AG10803 (cell line): ENCODE data around the gene PALD1.

Source experiments
- DNase-seq: peaks from one replicate; pipeline ENCODE4 v3.0.0; 2010; ENCODE audit warnings: low read depth
- H3K4me3 ChIP-seq: 2 replicates; pipeline ENCODE4 v1.5.1; 2011; ENCODE audit warnings: mild to moderate bottlenecking, low read length, control low read depth
- CTCF ChIP-seq: conservative IDR thresholded peaks from 2 replicates; pipeline ENCODE4 v1.5.1; 2011; ENCODE audit warnings: mild to moderate bottlenecking, low read length, control low read depth, inconsistent platforms

The PALD1 gene

GRCh38 chr10:70562036-70562755 is 83.6 kb downstream of the PALD1 start:
- peak; percentile 51 for DNase-seq
- no peak for TF ChIP-seq CTCF
- no peak overlapping the region for H3K4me3 ChIP-seq

GRCh38 chr10:70563230-70563629 is 84.7 kb downstream of the PALD1 start:
- no peak for TF ChIP-seq CTCF
- DNase-seq, result no peak
- H3K4me3 ChIP-seq, result no peak overlapping the region

GRCh38 chr10:70564113-70564725 is 85.7 kb downstream of the PALD1 start:
- no peak for TF ChIP-seq CTCF
- no peak for DNase-seq
- no peak overlapping the region for H3K4me3 ChIP-seq

GRCh38 chr10:70564901-70565351 is 86.4 kb downstream of the PALD1 start:
- no peak for TF ChIP-seq CTCF
- DNase-seq, result no peak
- H3K4me3 ChIP-seq, result no peak overlapping the region

GRCh38 chr10:70565556-70566514 is 87.3 kb downstream of the PALD1 start:
- no peak for TF ChIP-seq CTCF
- DNase-seq, result no peak

GRCh38 chr10:70566515-70567290 is 88.1 kb downstream of the PALD1 start:
- TF ChIP-seq CTCF, result no peak
- no peak overlapping the region for H3K4me3 ChIP-seq
- no peak for DNase-seq

More at GRCh38 chr10:70565556-70566514, 87.3 kb downstream of the PALD1 start:
- H3K4me3 ChIP-seq, result no peak overlapping the region
